Large intestine (tissue), 3 donors: Measurements from ENCODE around the gene MACROD1. TPM values are rescaled to one million over a fixed set of nuclear protein-coding genes. Genes with fewer than 3 reads are reported as not detected.

Source experiments
- DNase-seq, 2 donors: peaks; one replicate each; pipeline versions ENCODE4 v3.0.0 to v3.0.0-alpha.2; 2013
- H3K27ac ChIP-seq: one replicate; pipeline ENCODE4 v1.5.1; 2013; ENCODE audit warnings: low read length
- H3K27me3 ChIP-seq: 2 replicates; pipeline ENCODE4 v1.6.1; 2013; ENCODE audit warnings: low read length; ENCODE audit not compliant: control insufficient read depth, insufficient read depth
- H3K36me3 ChIP-seq: 2 replicates; pipeline ENCODE4 v1.6.1; 2013; ENCODE audit warnings: low read length; ENCODE audit not compliant: control insufficient read depth, insufficient read depth
- H3K4me1 ChIP-seq: one replicate; pipeline ENCODE4 v1.6.1; 2013; ENCODE audit warnings: low read length; ENCODE audit not compliant: control insufficient read depth, insufficient read depth
- H3K4me3 ChIP-seq: one replicate; pipeline ENCODE4 v1.5.1; 2013; ENCODE audit warnings: low read length
- H3K9me3 ChIP-seq: one replicate; pipeline ENCODE4 v1.6.1; 2013; ENCODE audit warnings: mild to moderate bottlenecking, low read depth, low read length, moderate library complexity; ENCODE audit not compliant: control insufficient read depth
- WGBS: methylation state at CpG from one replicate; pipeline ENCODE4 v1.1.5; 2013; ENCODE audit warnings: low lambda C conversion rate; ENCODE audit not compliant: insufficient coverage; 5-methylcytosine and 5-hydroxymethylcytosine counted together
- polyA plus RNA-seq: library from polyadenylated mRNA; unstranded; fragments of 120-200 nt; gene quantifications from one replicate; pipeline ENCODE4 v1.2.1, GENCODE V29; 2013

MACROD1 gene
- polyA plus RNA-seq, 1 donor, result 18.2 TPM

DNA sequence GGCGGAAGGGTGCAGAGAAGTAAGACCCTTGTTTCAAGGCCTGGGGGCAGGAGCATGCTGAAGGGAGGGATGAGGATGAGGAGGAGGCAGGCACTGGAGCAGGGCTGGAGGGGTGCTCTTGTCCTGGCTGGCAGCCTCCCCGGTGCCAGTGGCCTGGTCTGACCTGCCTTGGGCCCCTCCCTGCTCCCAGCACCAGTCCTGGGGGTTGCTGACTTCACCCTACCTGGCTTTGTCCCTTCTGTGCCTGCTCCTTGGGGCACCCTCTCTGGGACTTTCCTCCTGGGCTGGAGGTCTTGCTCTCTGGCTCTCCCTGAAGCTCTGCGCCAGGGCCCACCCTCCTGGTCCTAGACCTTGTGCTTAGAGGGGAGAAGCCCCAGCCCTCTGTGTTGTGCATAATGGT, 134.9 kb downstream of the MACROD1 start:
- Histone ChIP-seq H3K9me3 (peaks cover 3% of the 10 kb centered on the region), H3K27me3 (peaks cover 28% of the 10 kb centered on the region), H3K4me3 (no peak overlapping the region), H3K4me1 (no peaks in the 10 kb centered on the region), H3K27ac (no peak overlapping the region), H3K36me3 (no peaks in the 10 kb centered on the region)
- WGBS, result no CpG with 5 or more reads among the region's 3 CpGs
- DNase-seq, result no peak

DNA sequence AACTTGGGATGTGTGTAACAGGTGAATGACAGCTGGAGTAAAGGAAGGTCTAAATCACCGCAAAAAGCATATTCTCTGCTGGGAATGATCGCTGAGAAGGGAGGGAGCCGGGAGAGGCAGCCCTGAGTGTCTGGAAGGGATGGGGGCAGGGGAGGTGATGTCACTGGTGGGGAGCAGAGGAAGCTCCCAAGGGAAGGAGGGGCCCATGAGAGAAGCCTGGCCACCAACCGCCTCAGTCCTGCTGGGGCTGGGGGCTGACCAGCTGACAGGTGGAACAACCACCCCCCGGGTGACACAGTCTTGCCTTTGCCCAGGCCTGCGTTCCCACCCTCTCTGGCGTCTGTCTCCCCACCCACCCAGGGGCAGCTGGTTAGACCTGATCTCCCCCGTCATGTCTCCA, 136.1 kb downstream of the MACROD1 start:
- no CpG with 5 or more reads among the region's 8 CpGs for WGBS
- H3K4me3 ChIP-seq, result no peak overlapping the region
- no peak overlapping the region for H3K27ac ChIP-seq
- no peaks in the 10 kb centered on the region for H3K4me1 ChIP-seq
- peaks cover 3% of the 10 kb centered on the region for H3K9me3 ChIP-seq
- no peak for DNase-seq
- H3K36me3 ChIP-seq, result no peaks in the 10 kb centered on the region
- H3K27me3 ChIP-seq, result peaks cover 21% of the 10 kb centered on the region

DNA sequence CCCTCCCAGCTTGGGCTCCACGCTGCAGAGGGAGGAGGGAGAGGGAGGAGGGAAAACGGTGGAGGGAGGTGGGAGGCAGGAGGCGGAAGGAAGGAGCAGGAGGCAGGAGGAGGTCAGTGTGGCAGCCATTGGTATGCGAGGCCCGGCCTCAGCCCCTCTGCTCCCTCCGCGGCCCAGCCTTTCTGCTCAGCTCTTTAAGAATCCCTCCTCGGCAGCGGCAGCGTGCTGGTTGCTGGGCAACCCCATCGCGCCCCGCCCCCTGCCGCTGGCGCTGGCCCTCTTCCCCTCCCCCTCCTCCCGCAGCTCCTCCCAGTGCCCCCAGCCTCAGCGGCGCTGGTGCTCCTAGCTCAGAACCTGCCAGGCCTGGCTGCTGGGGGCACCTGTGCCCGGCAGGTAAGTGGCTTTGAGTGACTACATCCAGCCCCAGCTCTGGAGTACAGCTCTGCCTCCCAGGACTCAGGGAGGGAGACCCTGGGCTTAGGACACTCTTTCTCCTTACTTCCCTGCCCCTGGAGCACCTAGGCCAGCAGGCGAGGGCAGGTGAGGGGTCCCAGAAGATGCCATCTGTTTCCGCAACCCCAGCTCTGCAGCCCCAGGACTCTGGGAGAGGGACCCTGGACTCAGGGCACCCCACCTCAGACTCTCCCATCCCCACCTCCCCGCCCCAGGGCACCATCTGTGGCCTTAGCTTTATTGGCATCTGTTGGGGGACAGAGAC, 137.4 kb downstream of the MACROD1 start:
- H3K36me3 ChIP-seq, result no peaks in the 10 kb centered on the region
- DNase-seq, result no peak
- no CpG with 5 or more reads among the region's 22 CpGs for WGBS

DNA sequence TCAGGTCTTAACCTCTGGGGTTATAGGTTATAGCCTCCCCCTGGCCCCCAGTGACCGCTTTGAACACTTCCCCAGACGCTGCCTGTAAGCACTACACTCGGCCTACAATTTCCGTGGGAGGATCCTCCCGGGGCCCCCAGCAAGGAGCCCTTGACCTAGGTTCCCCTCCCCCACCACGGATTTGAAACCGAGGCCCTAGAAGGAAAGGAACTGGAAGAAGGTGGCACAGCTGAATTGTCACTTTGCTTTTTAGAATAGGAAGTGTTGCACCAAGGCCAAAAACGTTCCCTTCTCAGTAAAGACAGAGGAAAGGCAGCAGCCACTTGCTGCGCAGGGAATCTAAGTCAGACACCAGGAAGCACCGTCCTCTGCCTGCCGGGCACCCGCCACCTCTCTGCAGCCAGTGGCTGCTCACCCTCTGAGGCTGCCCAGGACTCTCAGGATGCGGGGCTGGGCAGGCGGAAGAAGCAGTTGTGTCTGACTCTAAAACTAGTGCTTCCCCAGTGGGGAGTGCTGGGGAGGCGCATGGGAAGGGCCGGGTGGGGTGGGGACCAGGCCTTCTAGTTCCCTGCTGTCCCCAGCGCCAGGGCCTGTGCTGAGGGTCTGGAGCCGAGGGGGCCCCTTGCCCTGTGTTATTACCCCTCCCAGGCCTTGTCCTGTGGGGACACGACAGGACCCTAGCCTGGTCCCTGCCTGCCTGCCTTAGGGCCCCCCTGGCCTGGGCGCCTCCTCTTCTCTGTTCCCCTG, 138.1 kb downstream of the MACROD1 start:
- DNase-seq, result no peak
- Histone ChIP-seq H3K27me3 (peaks cover 9% of the 10 kb centered on the region), H3K9me3 (peaks cover 3% of the 10 kb centered on the region), H3K4me3 (no peak overlapping the region), H3K27ac (no peak overlapping the region), H3K36me3 (no peaks in the 10 kb centered on the region), H3K4me1 (no peaks in the 10 kb centered on the region)
- whole genome bisulfite sequencing, result no CpG with 5 or more reads among the region's 20 CpGs

More for the DNA sequence above, 137.4 kb downstream of the MACROD1 start:
- Histone ChIP-seq H3K27me3 (peaks cover 9% of the 10 kb centered on the region), H3K4me3 (no peak overlapping the region), H3K4me1 (no peaks in the 10 kb centered on the region), H3K27ac (no peak overlapping the region), H3K9me3 (peaks cover 3% of the 10 kb centered on the region)

DNA sequence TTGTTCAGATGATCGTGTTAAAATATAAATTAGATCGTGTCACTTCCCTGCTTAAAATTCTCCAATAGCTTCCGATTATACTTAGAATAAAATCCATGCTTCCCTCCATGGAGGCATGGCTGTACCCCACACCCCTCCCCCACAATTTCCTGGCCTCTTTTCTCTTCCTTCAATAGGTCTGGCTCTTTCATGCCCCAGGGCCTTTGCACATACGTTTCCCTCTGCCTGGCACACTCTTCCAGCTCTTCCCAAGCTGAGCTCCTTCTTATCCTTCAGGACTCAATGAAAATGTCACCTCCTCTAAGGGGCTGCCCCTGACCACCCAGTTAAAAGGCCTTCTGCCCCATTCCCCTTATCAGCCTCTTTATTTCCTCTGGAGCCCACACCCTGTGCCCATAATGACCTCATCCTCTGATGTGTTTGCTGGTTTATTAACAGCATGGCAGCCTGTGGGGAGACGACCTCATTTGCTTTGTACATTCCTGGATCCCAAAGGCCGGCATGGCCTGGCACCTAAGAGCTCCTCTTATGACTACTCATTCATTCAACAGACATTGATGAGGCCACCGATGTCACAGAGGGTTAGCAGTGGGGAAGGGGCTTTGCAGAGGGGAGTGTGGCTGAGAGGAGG, 139.2 kb downstream of the MACROD1 start:
- Histone ChIP-seq H3K4me1 (no peaks in the 10 kb centered on the region), H3K9me3 (peaks cover 3% of the 10 kb centered on the region), H3K27ac (no peak overlapping the region), H3K36me3 (no peaks in the 10 kb centered on the region), H3K4me3 (no peak overlapping the region), H3K27me3 (peaks cover 7% of the 10 kb centered on the region)
- WGBS, result no CpG with 5 or more reads among the region's 7 CpGs
- DNase-seq, result no peak

DNA sequence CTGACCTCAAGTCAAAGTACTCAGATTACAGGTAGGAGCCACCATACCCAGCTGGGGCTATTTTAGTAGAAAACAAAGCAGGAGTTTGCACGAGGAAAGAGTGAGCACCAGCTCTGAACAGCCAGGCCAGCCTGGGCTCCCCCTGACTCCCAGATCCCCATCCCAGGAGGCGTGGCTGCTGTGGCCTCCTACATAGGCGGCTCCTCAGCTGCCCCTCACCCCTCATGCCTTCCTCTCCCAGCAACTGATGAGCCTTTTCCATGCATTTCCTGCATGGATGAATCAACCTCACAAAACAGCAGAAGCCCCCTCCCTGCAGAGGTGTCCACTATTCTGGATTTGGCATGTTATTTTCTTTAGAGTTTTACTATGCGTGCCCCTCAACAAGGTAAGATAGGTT, 140.7 kb downstream of the MACROD1 start:
- H3K4me1 ChIP-seq, result peaks cover 3% of the 10 kb centered on the region
- H3K27ac ChIP-seq, result no peak overlapping the region
- H3K27me3 ChIP-seq, result peaks cover 7% of the 10 kb centered on the region
- no peak for DNase-seq
- H3K4me3 ChIP-seq, result no peak overlapping the region
- WGBS, result no CpG with 5 or more reads among the region's 4 CpGs
- peaks cover 3% of the 10 kb centered on the region for H3K9me3 ChIP-seq
- H3K36me3 ChIP-seq, result no peaks in the 10 kb centered on the region

DNA sequence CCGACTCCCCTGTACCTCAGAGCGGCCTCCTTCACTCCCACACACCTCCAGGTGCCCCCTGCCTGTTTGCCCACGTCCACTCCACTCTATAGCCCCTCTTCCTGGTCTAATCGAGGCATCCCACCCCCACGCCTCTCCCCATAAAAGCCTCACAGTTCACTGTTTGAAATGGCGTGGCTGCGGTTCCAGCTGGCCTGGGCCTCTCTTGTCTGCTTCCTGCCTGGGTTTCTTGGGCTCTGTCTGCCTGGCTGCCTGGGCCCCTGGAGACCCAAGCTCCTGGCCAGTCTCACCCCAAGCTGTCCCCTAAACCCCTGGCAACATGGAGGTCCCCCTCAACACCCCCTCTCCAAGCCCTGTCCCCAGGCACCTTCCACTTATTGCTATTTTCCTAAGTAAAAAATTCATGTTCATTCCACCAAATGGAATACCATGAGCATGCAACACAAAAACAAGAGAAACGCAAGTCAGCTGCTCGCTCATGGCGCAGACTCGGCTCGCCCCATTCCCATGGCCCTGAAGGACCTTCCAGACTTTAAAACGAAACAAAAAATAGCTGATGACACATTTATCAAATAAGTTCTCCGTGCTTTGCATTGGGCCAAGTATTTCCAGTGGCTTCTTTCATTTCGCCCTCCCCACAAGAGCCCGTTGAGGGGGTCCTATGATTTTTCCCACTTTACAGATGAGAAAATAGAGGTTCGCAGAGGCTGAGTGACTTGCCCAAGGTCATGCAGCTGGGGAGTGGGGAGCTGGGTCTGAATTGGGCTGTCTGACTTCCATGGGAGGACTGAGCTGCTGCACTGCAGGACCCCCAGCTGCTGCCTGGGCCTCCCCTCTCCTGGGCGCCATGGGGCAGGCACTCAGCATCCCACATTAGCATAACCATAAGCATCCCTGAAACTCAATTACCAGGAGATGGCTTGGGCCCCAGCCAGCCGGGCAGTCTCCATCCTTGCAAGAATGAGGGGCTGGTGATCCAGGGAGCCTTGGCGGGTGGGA, 141.9 kb downstream of the MACROD1 start:
- H3K27me3 ChIP-seq, result peaks cover 7% of the 10 kb centered on the region
- H3K4me1 ChIP-seq, result peaks cover 3% of the 10 kb centered on the region
- no peaks in the 10 kb centered on the region for H3K36me3 ChIP-seq
- no peak for DNase-seq
- WGBS, result 93% methylated on average over 11 of the region's 20 CpGs
- H3K27ac ChIP-seq, result no peak overlapping the region
- no peak overlapping the region for H3K4me3 ChIP-seq
- peaks cover 3% of the 10 kb centered on the region for H3K9me3 ChIP-seq

DNA sequence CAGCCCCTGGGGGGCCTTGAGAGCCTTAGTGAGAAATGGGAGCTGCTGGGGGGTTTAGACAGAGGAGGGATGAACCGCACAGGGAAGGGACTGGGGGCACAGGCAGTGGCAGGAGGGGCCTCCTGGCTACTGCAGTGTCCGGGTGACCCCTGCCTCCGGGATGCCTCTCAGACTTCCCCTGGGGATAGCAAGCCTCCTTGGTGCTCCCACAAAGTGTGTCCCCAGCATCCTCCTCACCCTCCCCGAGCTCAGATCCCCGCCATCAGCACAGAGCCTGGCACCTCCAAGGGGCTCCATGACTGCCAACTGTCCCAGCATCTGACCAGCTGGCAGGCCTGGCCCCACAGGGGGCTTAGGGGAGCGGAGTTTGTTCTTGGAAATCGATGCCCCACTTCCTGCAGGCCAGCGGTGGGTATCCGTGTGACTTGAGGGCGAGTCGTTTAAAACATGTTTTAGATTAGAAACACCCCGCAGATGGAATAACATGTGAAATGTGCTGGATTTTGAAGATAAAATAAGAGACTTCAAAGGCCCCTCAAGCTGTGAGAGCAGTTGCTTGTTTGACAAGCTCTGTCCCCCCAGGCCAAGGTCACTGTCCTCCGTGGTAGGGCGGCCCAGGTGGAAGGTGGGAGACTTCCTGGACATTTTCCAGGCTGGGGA, 143.7 kb downstream of the MACROD1 start:
- Histone ChIP-seq H3K4me1 (peaks cover 3% of the 10 kb centered on the region), H3K9me3 (peaks cover 2% of the 10 kb centered on the region), H3K36me3 (no peaks in the 10 kb centered on the region), H3K27ac (no peak overlapping the region), H3K27me3 (no peaks in the 10 kb centered on the region), H3K4me3 (no peak overlapping the region)
- no peak for DNase-seq
- 53% methylated on average over 3 of the region's 14 CpGs for WGBS

DNA sequence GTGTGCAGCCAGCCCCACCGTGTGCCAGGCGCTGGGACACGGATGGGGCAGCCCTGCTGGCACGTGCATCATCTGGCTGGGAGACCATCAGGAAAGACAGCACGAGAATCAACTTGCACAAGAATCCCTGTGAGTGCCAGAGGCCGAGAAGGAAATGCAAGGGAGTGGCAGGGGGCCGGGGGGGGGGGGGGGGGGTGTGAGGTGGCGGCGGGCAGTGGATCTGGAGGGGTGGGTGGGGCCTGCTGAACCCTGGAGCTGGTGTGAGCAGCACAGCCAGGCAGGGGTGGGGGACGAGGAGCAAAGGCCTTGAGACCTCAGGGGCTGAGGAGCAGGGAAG, 144.2 kb downstream of the MACROD1 start:
- H3K27me3 ChIP-seq, result no peaks in the 10 kb centered on the region
- WGBS, result no CpG with 5 or more reads among the region's 10 CpGs
- H3K4me3 ChIP-seq, result no peak overlapping the region
- H3K27ac ChIP-seq, result no peak overlapping the region
- peaks cover 2% of the 10 kb centered on the region for H3K9me3 ChIP-seq
- H3K4me1 ChIP-seq, result peaks cover 3% of the 10 kb centered on the region
- H3K36me3 ChIP-seq, result no peaks in the 10 kb centered on the region
- no peak for DNase-seq
